ENCODE results near the gene TTLL1. TPM values are rescaled to one million over a fixed set of nuclear protein-coding genes. Genes with fewer than 3 reads are reported as not detected.

Gene TTLL1
- total and polyA plus RNA-seq, 2 of the 4 experiments (the other 2 are of a cell fraction) = 10.8 to 13.2 TPM

GRCh38 chr22:43127166-43127908 is 38.1 kb upstream of the TTLL1 start:
- CTCF ChIA-PET = no interaction called here
- in situ Hi-C loops (cut with MboI; ENCODE audit: low sequenced_read_pairs) = no loop called here

More at GRCh38 chr22:43127166-43127908, 38.1 kb upstream of the TTLL1 start:
- no peaks in the 10 kb centered on the region for H3K27me3 ChIP-seq (ENCODE audit: control insufficient read depth, insufficient read depth, low read length)
- H3K18ac ChIP-seq (ENCODE audit: low read depth, low read length) = no peak overlapping the region
- POLR2A ChIA-PET (ENCODE audit: unreplicated experiment) = interaction anchor here (0.5 to 0.6 kb wide), 2 partner anchors 24 to 509 kb away, joined by 12 to 17 read pairs; partner anchors contain the start of gene TSPO
- H3K79me1 ChIP-seq (ENCODE audit: low read depth in 1 of 2, low read length in 2 of 2) = no peaks in the 10 kb centered on the region
- peak overlapping the region; percentile 40 to 86; a peak in 3 of 4 replicates for H4K8ac ChIP-seq (ENCODE audit: low read depth in 2 of 2, low read length in 2 of 2)
- H2BK15ac ChIP-seq (ENCODE audit: low read depth, low read length) = no peak overlapping the region
- peaks cover 12% of the 10 kb centered on the region for H3K4me1 ChIP-seq (ENCODE audit: control insufficient read depth, insufficient read depth, low read length)
- peak overlapping the region; percentile 19; the same call in 1 of the 2 replicates for H3K4me2 ChIP-seq (ENCODE audit: low read depth, low read length)
- peak overlapping the region; percentile 99 for H2AK9ac ChIP-seq (replicated peaks; ENCODE audit: low read depth, low read length, poor library complexity)
- TF ChIP-seq MAZ (IDR thresholded peaks at IDR 0.05; ENCODE audit: borderline replicate concordance, low read depth, low read length) (0 out of 2 replicates have a peak, but pooled peaks have one; percentile 1), RFX5 (IDR thresholded peaks at IDR 0.05; ENCODE audit: low read depth, low read length) (no peak)
- H3K4ac ChIP-seq (ENCODE audit: low read depth, low read length) = peak overlapping the region; percentile 92
- dilution Hi-C loops (cut with HindIII; ENCODE audit: low sequenced_read_pairs, unreplicated experiment) (no loop called here), intact Hi-C loops (cut with micrococcal nuclease) (no loop called here)
- peaks cover 4% of the 10 kb centered on the region; the same call in 1 of the 2 replicates for H3K36me3 ChIP-seq (ENCODE audit: control insufficient read depth, insufficient read depth, low read length)
- peak overlapping the region; percentile 71 for H2BK5ac ChIP-seq (ENCODE audit: low read depth, low read length, poor library complexity, severe bottlenecking)
- no peak overlapping the region for H3K4me3 ChIP-seq (ENCODE audit: insufficient read depth, low read depth, low read length)
- peak overlapping the region; percentile 86 for H2AK5ac ChIP-seq (ENCODE audit: low read depth, low read length)
- H3K9ac ChIP-seq (ENCODE audit: low read depth, low read length) = no peak overlapping the region
- BruUV-seq (replicated peaks) = no TSS peak
- peak overlapping the region; percentile 81 for H2AFZ ChIP-seq (replicated peaks; ENCODE audit: low read length, poor library complexity)
- H3K9me1 ChIP-seq (ENCODE audit: insufficient read depth, low read length) = peaks cover 11% of the 10 kb centered on the region
- H3K9me3 ChIP-seq (ENCODE audit: control insufficient read depth, insufficient read depth, low read length) = no peaks in the 10 kb centered on the region
- H3K23ac ChIP-seq (ENCODE audit: low read depth, low read length) = no peak overlapping the region
- peak overlapping the region; percentile 80 for H2BK120ac ChIP-seq (ENCODE audit: low read depth, low read length)
- ATAC-seq (ENCODE audit: low read depth) = no peak
- peak overlapping the region; percentile 62; the same call in 1 of the 2 replicates for H2BK20ac ChIP-seq (ENCODE audit: low read depth, low read length)
- 88% methylated on average over 6 of the region's 17 CpGs; no CpG with 5 or more reads in 1 of the 2 experiments for WGBS, 2 experiments (ENCODE audit: extremely low coverage in 2 of 2, insufficient read length in 1 of 2)
- peak overlapping the region; percentile 78 for H4K5ac ChIP-seq (ENCODE audit: low read depth, low read length)
- DNase-seq = no peak
- peak overlapping the region; percentile 85 for H3K14ac ChIP-seq (replicated peaks; ENCODE audit: low read depth, low read length)
- peak overlapping the region; percentile 81 for H4K91ac ChIP-seq (ENCODE audit: insufficient read depth, low read depth, low read length)
- no peak overlapping the region for H3K56ac ChIP-seq (ENCODE audit: extremely low read depth, insufficient read depth, low read length)
- H4K20me1 ChIP-seq (ENCODE audit: insufficient read depth, low read length) = no peaks in the 10 kb centered on the region
- H3K27ac ChIP-seq (ENCODE audit: insufficient read depth, low read length) = no peak overlapping the region
